Measurements from ENCODE around the gene ORAI2. TPM values are rescaled to one million over a fixed set of nuclear protein-coding genes. Genes with fewer than 3 reads are reported as not detected.

ORAI2 gene
- total and polyA plus RNA-seq, 10 of the 15 experiments (the other 5 are each of a cell fraction or from before 2014, with no cell fraction given) = 5.8 to 111 (median 46.9) TPM

DNA sequence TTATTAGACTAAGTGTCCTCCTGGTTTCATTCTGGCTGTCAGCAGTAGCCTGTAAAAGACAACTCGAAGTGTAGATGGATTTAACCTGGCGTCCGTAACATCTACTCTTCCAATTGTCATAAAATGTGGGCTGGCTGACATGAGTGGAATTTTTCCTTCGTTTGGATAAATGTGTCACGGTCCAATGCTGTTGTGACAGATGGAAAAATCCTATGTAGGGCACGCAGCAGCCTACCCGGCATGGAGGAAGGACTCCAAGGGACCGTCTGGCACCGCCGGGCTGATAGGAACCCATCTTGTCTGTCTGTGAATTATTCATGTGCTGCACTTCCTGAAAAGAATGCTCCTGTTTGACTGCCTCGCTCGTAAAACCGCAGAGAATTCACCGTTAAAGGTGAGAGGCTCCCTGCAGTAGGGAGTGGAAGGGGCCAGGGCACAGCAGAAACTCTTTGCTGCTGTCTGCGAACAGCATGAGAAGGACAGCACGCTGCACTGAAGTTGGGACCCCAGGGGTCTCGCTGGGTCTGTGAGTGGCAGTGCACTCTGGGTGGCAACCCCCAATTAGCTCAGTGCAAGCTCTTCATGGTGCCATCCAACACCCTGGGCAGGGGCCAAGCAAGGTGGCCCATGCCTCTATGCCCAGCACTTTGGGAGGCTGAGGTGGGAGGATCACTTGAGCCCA, 1.6 kb upstream of the ORAI2 start (continued):
- TF ChIP-seq PAX8 (IDR thresholded peaks at IDR 0.05) (no peak), NBN (IDR thresholded peaks at IDR 0.05) (peak; percentile 30; the same call in 1 of the 2 replicates), SRF (IDR thresholded peaks at IDR 0.05; ENCODE audit: low read depth in 2 of 2, low read length in 2 of 2) (no peak)

DNA sequence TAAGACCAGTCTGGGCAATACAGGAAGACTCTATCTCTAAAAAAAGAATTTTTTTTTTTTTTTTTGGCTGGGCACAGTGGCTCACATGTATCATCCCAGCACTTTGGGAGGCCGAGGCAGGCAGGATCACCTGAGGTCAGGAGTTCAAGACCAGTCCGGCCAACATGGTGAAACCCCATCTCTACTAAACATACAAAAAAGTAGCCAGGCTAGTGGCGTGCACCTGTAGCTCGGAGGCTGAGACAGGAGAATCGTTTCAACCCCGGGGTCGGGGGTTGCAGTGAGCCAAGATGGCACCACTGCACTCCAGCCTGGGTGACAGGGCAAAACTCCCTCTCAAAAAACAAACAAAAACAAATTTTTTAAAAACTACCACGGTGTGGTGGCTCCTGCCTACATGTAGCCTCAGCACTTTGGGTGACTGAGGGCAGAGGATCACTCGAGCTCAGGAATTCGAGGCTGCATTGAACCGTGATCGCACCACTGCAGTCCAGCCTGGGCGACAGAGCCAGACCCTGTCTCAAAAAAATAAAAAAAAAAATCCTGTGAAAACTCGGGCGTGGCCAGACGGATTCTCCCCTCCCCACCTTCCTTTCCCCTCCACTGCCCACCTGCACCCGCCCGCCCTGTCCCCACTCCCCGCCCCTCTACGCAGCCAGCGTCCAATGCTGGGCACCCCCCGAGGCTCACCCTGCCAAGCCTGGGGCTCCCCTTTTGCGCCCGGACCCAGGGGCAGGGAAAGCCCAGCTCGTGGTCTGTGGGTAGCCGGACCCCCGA, 745 bp upstream of the ORAI2 start:
- Histone ChIP-seq H3K4me1 (ENCODE audit: control insufficient read depth, insufficient read depth, low read length) (peaks cover 36% of the 10 kb centered on the region), H3K36me3 (ENCODE audit: control insufficient read depth in 2 of 2, insufficient read depth in 2 of 2, low read length in 1 of 2) (peaks cover 3 to 5% of the 10 kb centered on the region in 2 experiments; a peak in 3 of 4 replicates), H4K20me1 (ENCODE audit: control insufficient read depth, insufficient read depth) (no peaks in the 10 kb centered on the region), H3K4me2 (ENCODE audit: control insufficient read depth, insufficient read depth) (peak overlapping the region; percentile 92), H2AFZ (ENCODE audit: control insufficient read depth, low read depth, low read length) (peak overlapping the region; percentile 54), H3K27ac (ENCODE audit: control insufficient read depth, insufficient read depth) (peak overlapping the region; percentile 93), H3K9me3 (replicated peaks; ENCODE audit: control insufficient read depth, insufficient read depth, low read length) (no peaks in the 10 kb centered on the region), H3K27me3 (replicated peaks in 1 of 2; ENCODE audit: control insufficient read depth in 2 of 2, insufficient read depth in 2 of 2, low read length in 1 of 2) (no peaks in the 10 kb centered on the region), H3K9ac (ENCODE audit: control insufficient read depth, insufficient read depth, low read length) (peak overlapping the region; percentile 72), H3K79me2 (ENCODE audit: control insufficient read depth, insufficient read depth, low read length) (peaks cover 35% of the 10 kb centered on the region), H3K4me3 (peak overlapping the region; percentile 72)
- under 1% methylated on average over 15 of the region's 27 CpGs for WGBS (ENCODE audit: insufficient coverage, insufficient replicate concordance, low lambda C conversion rate, missing lambda C conversion rate)
- FAIRE-seq (peak; percentile 64), DNase-seq (ENCODE audit: low read depth, low spot score) (no peak), ATAC-seq (peak; percentile 66)
- POLR2A ChIA-PET = interaction anchor here (0.5 to 13.0 kb wide), 11 partner anchors 8 to 1331 kb away, joined by 3 to 210 read pairs (median 4); partner anchors contain the start of genes ALKBH4 and LRWD1
- RAD21 ChIA-PET (ENCODE audit: unreplicated experiment) = interaction anchor here (1.0 to 2.8 kb wide), 6 partner anchors 11 to 34 kb away, joined by 3 to 26 read pairs (median 6); no protein-coding TSS in a partner anchor
- TF ChIP-seq STAT1 (conservative IDR thresholded peaks at IDR 0.05) = no peak
- TF ChIP-seq, protein P1, sequence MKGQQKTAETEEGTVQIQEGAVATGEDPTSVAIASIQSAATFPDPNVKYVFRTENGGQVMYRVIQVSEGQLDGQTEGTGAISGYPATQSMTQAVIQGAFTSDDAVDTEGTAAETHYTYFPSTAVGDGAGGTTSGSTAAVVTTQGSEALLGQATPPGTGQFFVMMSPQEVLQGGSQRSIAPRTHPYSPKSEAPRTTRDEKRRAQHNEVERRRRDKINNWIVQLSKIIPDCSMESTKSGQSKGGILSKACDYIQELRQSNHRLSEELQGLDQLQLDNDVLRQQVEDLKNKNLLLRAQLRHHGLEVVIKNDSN (IDR thresholded peaks at IDR 0.05; ENCODE audit: borderline replicate concordance, extremely low read length, insufficient read depth, low read depth, low read length) = no peak
- TF ChIP-seq NR2F1 (conservative IDR thresholded peaks at IDR 0.05) = peak; percentile 20; the same call in 1 of the 2 replicates
- no peak for TF ChIP-seq CEBPB (IDR thresholded peaks at IDR 0.05; ENCODE audit: borderline replicate concordance in 1 of 2, low read depth in 2 of 2, low read length in 2 of 2)
- TF ChIP-seq HDGF (IDR thresholded peaks at IDR 0.05) = peak; percentile 62; the same call in 1 of the 2 replicates
- TF ChIP-seq, protein P2, sequence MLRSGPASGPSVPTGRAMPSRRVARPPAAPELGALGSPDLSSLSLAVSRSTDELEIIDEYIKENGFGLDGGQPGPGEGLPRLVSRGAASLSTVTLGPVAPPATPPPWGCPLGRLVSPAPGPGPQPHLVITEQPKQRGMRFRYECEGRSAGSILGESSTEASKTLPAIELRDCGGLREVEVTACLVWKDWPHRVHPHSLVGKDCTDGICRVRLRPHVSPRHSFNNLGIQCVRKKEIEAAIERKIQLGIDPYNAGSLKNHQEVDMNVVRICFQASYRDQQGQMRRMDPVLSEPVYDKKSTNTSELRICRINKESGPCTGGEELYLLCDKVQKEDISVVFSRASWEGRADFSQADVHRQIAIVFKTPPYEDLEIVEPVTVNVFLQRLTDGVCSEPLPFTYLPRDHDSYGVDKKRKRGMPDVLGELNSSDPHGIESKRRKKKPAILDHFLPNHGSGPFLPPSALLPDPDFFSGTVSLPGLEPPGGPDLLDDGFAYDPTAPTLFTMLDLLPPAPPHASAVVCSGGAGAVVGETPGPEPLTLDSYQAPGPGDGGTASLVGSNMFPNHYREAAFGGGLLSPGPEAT (IDR thresholded peaks at IDR 0.05; ENCODE audit: low read depth) = no peak
- TF ChIP-seq, protein P3, sequence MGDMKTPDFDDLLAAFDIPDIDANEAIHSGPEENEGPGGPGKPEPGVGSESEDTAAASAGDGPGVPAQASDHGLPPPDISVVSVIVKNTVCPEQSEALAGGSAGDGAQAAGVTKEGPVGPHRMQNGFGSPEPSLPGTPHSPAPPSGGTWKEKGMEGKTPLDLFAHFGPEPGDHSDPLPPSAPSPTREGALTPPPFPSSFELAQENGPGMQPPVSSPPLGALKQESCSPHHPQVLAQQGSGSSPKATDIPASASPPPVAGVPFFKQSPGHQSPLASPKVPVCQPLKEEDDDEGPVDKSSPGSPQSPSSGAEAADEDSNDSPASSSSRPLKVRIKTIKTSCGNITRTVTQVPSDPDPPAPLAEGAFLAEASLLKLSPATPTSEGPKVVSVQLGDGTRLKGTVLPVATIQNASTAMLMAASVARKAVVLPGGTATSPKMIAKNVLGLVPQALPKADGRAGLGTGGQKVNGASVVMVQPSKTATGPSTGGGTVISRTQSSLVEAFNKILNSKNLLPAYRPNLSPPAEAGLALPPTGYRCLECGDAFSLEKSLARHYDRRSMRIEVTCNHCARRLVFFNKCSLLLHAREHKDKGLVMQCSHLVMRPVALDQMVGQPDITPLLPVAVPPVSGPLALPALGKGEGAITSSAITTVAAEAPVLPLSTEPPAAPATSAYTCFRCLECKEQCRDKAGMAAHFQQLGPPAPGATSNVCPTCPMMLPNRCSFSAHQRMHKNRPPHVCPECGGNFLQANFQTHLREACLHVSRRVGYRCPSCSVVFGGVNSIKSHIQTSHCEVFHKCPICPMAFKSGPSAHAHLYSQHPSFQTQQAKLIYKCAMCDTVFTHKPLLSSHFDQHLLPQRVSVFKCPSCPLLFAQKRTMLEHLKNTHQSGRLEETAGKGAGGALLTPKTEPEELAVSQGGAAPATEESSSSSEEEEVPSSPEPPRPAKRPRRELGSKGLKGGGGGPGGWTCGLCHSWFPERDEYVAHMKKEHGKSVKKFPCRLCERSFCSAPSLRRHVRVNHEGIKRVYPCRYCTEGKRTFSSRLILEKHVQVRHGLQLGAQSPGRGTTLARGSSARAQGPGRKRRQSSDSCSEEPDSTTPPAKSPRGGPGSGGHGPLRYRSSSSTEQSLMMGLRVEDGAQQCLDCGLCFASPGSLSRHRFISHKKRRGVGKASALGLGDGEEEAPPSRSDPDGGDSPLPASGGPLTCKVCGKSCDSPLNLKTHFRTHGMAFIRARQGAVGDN (IDR thresholded peaks at IDR 0.05) = peak; percentile 32; the same call in 1 of the 2 replicates
- TF ChIP-seq JUNB (IDR thresholded peaks at IDR 0.05) = no peak
- peak; percentile 35; the same call in 1 of the 2 replicates for TF ChIP-seq CHD2 (IDR thresholded peaks at IDR 0.05; ENCODE audit: borderline replicate concordance, low read depth, low read length)
- TF ChIP-seq WRNIP1 (IDR thresholded peaks at IDR 0.05; ENCODE audit: borderline replicate concordance, low read depth, low read length) = 0 out of 2 replicates have a peak, but pooled peaks have one; percentile 42
- in situ Hi-C loops (cut with MboI) (no loop called here), intact Hi-C loops (cut with micrococcal nuclease; ENCODE audit: unreplicated experiment) (loop anchor here (1.0 kb wide), 1 partner anchor 10 kb away; no protein-coding TSS in a partner anchor)
- SMC1A ChIA-PET (ENCODE audit: uncharacterized antibody, unreplicated experiment) = interaction anchor here (0.9 to 1.7 kb wide), 8 partner anchors 8 to 36 kb away, joined by 3 to 6 read pairs (median 4); no protein-coding TSS in a partner anchor
- TSS peak; percentile 90 for BruUV-seq (replicated peaks)
- CTCF ChIA-PET = interaction anchor here (1.2 to 5.0 kb wide), 4 partner anchors 9 to 26 kb away, joined by 3 to 39 read pairs (median 5); no protein-coding TSS in a partner anchor

Data from GM12878 (cell line).